Measurements from ENCODE around the gene METAP1D.

Gene METAP1D

DNA sequence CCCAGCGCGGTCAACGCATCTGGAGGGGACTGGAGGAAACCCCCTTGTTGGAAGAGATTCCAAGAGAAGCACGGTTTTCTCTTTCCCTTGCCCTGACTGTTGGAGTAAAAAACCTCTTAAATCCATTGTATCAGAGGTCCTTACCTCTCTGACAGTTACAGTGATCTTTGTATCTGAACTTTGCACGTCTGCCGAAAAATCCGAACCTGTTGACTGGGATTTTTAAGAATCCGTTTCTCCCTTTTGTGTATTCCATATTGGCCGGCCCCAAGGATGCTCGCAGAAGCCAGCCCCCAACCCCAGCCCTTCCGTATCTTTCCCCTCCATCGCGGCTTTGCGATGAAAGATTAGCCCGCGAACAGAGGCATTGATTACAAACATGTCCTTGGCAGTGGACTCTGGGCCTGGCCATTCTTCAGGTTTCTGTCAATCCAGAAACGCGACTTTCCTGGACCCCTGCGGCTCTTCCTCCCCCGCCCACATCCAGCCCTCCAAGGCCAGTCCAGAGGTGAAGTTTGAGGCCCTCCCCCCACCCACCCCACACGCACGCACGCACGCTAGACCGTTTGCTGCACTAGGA is 81.0 kb downstream of the METAP1D start:
- DNase-seq (ENCODE audit: low read depth) = no peak

DNA sequence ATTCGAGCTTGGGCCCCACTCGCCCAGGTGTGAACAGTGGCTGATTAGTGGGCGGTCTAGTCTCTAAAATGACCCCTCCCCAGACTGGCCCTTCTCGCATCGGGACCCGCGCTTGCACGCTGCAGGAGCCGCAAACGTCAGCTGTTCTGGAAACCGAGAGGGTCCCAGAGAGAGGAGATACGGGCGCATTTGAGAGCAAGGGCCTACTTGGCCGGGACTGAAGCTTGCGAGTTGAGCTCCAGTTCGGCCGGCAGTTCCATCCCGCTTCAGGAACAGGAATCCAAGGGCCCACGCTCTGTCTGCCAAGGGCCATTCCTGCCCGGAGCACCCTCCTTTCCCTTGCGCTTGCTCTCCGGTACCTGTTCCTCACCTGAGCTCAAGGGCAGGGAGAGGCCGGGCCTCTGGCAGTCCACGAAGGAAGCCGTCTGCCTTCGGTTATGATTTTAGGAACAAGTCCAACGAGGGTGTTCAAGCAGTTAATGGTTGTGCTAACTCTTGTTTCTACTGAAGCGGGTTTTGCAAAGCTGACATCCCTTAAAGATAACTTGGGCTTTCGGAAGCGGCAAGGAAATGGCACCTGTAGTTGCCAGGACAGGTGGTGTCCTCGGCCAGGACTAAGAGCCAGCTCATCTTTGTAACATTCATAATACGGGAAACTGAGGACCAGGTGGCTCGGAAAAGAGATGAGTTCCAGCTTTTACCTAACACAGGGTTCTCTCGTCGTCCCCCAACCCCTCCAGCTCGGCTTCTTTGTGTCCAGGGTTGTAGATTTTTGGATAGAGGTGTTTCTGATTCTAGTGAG is 81.7 kb downstream of the METAP1D start:
- DNase-seq (ENCODE audit: low read depth) = no peak

DNA sequence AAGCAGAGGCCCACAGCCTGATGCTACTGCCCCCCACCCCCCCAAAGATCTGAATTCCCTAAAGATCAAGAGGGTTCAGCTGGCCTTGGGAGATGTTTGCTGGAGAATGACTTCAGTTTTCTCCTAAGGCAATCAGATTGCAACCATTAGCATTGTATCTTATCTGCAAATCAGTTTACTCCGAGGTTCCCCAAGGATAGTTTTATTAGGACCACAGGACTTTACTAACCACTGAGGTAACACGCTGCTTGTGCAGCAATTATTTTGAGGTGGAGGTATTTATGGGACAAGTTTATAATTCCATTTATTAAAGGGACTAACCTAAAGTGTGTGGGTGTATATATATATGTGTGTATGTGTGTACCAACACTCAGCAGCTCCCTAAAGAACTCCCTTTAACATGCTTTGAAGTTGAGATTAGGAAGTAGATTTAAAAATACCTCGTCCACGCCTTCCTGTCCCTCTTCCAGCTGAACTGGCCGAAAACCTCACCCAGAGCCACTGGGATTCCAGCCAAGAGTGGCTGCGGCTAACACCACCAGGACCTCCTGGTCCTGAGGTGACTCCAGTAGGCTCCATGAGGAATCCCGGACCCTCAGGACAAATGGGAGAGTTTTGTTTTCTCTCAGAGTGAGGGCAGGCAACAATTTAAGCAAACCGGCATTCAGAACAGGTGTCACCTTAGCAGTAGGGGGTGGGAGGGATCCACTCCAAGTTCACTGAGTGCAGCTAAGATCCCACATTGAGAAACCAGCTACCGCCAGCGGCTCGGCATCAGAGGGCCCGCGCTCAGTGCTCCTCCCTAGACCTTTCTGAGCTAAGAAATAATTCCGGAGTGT is 82.6 kb downstream of the METAP1D start:
- DNase-seq (ENCODE audit: low read depth) = no peak

DNA sequence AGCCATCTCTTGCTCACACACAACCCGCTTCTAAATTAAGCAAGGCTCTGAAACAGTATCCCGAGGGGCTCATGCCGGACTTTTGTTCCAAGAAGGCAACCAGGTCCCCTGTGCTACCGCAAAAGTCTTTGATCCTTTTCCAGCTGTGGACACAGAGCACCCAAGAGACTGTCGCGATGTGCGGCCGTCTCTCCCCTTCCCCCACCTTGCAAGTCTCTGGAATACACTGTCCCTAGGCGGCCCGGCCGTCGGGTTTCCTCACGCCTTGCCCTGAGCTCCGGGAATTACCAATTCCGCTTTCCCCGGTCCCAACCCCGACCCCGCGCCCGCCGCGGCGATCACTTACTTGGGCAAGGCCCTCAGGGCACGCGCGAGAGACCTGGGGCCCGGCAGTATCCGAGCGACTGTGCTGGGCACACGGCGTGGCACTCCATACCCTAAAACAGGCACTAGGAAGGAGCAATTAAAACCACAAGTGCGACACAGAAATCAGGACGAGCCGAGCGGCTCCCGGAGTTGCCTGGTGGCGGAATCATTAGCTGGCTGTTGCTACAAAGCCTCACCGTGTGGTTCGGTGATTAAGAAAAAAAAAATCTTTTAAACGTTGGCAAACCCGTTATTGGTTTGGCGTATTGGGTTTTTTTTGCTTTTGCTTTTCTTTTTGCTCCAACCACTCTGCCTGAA is 83.3 kb downstream of the METAP1D start:
- no peak for DNase-seq (ENCODE audit: low read depth)

DNA sequence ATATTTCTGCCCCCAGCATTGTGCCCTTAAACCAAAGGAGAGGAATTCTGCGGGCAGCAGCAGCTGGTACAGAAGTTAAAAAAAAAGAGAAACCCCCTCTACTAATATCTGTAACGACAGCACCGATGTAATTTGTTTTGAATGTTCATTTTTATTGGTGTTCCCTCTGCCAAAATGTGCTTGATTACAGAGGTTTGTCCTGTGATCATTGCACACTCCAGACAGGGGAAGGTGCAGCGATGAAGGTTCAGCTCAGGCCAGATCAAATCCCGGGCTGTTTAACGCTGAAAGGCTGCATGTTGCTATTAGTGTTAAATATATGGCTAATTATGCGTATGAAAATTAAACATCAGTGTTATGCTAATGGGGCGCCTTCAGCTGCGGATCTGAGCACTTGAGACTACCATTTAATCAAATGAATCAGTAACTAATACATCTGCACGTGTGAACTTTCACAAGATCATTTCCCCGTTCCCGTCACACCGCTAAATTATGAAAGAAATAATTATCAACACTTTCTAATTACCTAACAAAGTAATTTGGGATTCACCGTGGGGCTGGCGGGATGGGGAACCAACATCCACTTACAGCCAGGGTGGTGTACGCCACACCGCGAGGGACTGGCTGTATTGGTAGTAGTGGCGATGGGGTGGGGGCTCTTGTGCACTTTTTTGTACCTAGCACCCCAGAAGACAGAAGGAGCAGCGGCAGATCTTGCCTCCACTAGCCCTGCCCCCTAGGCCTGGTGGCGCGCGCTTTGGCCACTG is 84.1 kb downstream of the METAP1D start:
- DNase-seq (ENCODE audit: low read depth) = no peak

DNA sequence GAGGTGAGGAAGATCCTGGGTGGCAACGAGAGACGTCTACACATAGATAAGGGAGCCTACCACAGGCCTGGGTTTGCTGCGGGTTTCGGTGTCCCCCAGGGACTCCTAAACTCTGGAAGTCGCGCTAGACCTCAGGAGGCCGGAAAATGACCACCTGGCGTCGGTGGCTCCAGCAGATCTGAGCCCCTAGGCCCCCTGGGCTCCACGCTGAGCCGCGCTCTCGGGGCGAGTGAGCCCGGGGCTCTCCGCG is 84.6 kb downstream of the METAP1D start:
- no peak for DNase-seq (ENCODE audit: low read depth)

DNA sequence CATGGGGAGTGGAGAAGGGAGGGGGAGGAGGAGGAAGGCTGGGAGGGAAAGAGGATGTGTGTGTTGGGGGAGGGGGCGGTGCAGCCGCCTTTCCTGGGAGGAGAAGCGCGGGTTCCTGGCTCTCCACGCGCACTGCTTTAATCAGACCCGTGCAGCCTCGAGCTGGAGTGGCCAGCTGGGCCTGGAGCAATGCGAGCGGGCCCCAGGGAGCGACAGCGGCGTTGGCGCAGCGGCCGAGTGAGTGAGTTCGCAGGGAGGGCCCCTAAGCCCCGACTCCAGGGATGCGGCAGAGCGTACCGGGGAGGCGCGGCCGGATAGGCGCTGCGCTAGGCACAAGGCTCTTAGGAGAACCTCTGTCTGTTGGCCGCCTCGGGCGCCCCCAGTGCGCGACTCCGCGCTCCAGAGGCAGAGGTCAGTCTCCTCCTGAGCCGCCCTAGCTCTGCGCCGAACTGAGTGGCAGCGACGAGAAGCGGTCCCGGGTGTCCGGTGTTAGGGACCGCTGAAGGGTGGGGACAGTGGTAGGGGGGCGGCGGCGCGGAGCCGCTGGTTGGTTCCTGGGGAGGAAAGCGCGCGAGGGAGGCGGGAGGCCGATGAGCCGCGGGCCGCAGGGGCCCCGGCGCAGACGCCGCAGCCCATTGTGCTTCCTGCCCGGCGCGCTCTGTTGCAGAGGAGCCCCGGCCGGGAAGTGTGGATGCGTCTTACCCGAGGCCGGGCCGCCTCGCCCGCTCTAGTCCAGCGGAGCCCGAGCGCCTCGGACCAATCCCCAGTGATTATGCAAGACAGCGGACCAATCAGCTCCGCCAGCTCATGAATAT is 85.1 kb downstream of the METAP1D start:
- DNase-seq (ENCODE audit: low read depth) = peak; percentile 25

DNA sequence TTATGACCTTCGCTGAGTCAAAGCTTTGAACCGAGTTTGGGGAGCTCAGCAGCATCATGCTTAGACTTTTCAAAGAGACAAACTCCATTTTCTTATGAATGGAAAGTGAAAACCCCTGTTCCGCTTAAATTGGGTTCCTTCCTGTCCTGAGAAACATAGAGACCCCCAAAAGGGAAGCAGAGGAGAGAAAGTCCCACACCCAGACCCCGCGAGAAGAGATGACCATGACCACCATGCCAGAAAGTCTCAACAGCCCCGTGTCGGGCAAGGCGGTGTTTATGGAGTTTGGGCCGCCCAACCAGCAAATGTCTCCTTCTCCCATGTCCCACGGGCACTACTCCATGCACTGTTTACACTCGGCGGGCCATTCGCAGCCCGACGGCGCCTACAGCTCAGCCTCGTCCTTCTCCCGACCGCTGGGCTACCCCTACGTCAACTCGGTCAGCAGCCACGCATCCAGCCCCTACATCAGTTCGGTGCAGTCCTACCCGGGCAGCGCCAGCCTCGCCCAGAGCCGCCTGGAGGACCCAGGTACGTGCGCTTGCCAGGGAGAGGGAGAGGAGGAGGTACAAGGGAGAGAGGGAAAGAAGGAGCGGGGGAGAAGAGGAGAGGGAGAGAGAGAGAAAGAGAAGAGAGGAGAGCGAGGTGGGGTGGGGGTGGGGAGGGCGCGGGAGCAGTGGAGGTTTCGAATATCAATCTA is 85.9 kb downstream of the METAP1D start, which contains the start of gene DLX1:
Gene DLX1, plus strand, starts transcription at position 48 of the 700 bp plus-strand sequence. Its CDS starts 171 bp downstream, at position 219.
- no peak for DNase-seq (ENCODE audit: low read depth)

DNA sequence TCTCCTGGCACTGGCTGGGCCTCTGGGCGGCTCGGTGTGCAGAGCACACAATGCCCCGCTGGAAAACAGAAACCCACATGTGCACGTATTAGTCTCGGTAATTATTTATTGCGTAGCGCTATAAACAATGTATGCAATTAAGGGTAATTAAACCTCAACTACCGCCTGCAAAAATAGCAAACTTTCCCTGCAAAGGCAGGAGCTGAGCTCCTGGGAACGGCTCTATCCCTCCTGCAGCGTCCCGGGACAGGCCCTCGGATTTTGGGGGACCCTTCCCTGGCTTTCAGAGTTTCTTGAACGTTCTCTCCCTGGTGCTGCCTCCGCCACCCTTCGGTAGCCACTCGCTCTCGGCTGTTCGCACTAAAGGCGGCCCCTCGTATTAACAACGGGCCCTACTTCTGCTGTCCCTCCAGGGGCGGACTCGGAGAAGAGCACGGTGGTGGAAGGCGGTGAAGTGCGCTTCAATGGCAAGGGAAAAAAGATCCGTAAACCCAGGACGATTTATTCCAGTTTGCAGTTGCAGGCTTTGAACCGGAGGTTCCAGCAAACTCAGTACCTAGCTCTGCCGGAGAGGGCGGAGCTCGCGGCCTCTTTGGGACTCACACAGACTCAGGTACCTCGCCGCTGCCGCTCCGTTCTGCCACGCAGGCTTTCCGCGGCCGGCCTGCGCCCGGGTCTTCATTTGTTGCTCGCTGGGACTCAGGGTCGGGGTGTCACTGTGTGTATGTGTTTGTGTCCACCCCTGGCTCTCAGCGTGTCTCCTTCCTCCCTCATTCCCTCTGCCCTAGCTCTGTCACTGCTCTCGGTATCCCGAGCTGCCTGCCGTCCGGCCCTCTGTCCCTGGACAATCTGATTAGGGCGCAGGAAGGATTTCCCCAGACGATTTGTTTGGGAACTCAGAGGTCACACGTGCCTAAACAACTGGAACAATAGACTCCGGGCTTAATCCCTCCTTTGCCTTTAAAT is 86.8 kb downstream of the METAP1D start:
- DNase-seq (ENCODE audit: low read depth) = peak; percentile 41

DNA sequence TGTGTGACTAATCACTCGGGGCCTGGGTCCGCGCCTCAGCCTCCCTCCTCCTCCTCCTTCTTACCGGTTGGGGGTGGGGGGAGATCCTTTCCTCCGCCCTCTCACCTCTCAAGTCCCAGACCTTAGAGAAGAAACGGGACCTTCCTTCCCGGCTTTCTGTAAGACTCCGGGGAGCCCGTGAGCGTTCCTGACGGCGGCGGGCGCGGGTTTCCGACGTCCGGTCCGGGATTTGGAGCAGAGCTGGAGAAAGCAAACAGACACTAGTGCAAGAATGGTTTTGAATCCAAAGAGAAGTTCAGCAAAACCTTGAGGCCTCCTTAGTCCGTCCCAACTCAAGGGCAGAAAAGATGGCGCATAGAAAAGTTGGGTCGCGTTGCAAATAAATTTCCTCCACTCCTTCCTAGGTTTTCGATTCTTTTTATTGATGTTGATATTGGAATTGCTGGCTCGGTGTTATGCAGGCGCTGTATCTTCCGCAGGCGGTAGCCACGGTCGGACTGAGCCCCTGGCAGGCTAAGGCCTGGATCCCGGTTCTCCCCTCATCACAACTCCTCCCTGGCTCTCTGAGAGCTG is 87.5 kb downstream of the METAP1D start:
- no peak for DNase-seq (ENCODE audit: low read depth)

DNA sequence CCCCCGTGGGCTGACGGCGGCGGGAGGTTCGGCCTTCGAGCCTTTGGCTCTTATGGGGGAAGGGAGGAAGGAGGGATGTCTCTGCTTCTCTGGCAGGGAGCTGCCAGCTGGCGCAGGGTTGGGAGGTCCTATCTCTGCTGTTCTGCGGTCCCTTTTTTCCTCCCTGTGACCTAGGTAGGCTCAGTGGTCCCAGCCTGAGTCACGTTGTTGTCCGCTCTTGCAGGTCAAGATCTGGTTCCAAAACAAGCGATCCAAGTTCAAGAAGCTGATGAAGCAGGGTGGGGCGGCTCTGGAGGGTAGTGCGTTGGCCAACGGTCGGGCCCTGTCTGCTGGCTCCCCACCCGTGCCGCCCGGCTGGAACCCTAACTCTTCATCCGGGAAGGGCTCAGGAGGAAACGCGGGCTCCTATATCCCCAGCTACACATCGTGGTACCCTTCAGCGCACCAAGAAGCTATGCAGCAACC is 88.1 kb downstream of the METAP1D start:
- no peak for DNase-seq (ENCODE audit: low read depth)

DNA sequence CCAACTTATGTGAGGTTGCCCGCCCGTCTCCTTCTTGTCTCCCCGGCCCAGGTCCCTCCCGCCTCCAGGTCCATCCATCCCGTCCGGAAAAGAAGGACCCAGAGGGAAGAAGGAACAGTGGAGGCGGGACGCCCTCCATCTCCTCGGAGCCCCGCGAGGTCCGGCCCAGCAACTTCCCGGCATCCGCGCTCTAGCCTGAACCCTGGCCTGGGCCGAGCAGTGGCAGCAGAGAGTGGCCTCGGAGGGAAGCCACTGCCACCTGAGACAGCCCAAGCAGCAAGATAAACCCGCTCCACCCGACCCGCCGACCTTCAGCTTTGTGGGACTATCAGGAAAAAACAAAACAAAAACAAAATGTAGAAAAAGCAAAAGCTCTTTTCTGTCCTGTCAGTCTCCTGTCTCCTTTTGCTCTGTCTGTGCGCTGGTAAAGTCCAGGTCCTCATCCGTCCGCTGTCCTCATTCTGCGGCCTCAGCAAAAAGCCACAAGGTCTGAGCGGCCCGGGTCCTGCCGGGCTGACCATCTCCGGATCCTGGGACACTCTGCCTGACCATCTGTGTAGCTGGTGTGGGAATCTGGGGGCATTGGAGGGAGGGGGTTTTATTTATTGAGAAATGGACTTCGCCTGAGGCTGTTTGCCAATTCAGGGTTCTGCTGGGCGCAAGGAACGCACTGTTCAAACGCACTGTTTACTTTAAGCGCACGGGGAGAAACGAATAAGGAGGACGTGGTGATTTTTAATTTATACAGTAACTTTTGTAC is 88.7 kb downstream of the METAP1D start:
- no peak for DNase-seq (ENCODE audit: low read depth)

DNA sequence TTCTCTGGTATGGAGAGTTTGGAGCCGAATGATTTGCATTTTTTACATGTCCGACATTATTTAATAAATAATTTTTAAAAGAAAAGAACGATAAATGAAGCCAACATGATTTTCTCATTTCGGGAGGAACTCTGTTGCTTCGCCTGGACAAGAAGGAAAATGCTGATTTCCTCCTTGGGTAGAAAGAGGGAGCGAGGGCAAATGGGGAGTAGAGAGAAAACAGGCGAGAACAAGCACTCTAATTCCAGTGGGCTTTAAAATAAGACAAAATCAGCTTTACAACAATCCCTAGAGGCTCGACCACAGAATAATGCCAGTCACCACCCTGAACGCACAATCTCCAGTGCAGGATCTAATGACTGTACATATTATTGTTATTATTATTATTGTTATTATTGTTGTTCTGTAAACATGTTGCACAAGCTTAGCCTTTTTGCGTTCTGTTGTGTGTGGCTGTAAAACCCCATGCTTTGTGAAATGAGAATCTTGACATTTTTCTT is 89.3 kb downstream of the METAP1D start:
- DNase-seq (ENCODE audit: low read depth) = no peak

DNA sequence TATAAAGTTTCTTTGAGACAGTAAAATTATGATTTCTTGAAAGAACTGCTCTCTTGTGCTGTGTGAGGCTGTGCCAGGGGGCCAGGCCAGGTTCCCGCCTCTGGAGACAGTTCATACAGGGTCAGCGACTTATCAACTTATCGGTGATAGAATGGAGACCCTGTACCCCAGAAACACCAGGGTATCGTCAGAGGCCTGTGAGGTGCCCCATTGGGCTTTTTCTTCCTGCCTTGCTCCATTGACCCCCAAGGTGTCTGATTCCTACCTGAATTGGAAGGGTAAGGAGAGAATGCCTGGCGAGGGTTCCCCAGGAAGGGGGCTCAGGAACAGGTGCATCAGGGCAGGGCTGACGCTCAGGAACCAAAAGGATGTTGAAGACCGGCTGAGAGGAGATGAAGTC is 89.9 kb downstream of the METAP1D start:
- no peak for DNase-seq (ENCODE audit: low read depth)

DNA sequence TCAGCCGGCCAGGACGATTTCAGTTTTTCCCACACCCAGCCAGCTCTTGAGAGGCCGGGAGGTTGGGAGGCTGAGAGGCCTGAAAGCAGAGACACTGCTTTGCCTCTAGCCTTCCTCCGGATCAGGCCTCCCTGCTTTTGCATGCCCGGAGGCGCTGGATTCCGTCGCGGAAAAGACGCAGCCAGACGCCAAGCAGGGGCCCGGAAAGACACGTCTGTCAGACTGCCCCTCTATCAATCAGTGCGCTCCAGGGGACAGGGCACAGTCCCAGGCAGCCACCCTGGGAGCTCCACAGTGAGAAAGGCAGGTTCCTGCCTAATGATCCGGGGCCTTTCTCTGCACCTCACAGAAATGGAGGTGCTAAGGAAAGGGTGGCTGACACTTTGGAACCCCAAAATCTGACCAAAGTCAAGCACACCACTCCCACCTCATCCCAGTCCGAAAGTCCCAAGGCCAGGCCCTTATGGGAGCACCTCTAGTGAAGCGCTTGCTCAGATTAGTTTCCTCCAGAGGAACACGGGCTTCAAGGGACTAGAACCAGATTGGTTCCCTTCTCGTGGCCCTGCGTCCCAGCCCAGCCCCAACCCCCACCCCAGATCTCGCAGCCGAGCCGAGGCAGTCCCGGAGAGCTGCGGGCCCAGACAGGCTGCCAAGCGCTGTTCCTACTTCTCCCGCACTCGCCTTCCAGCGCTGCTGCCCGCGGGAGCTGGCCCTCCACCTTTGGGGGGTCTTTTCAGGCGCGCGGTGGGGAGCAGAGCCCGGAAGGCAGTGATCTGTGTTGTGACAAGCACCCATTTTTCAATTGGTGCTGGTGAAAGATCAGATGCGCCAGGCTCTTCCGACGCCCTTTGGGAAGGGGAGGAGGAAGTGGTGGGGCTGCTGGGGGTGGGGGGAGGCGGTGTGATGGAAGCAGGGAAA is 90.5 kb downstream of the METAP1D start:
- no peak for DNase-seq (ENCODE audit: low read depth)

DNA sequence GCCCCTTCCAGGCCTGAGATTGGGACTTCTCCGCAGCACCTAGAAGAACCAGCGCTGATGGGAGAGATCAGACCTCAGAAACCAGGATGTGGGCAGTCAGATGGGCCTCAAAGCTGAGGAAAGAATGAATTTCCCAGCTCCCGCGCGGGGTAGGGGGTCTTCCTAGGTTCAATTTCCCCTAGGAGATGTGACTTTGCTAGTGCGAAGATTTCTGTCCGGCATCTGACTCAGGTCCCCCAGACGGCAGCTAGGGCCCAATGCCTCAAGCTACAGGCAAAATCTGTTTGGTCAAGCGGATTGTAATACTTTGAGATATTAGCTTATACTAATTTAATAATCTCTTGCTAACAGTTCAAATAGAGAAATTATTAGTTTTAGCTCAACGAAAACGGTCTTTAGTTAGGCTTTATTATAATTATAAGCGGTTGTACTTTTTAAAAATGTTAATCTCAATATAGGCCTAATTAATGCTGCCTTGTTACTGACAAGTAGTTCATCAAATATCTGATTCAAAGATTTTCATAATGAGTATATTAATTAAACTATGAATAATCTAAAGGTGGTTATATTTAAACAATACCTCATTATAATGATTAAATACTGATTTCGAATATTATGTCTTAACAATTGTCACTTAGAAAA is 91.4 kb downstream of the METAP1D start:
- DNase-seq (ENCODE audit: low read depth) = no peak

Data from T-helper 22 cell (primary cell).